SK-N-DZ (cell line): Measurements from ENCODE around the gene SLC6A6.

Source experiments
- DNase-seq: peaks from one replicate; pipeline ENCODE4 v3.0.0-alpha.2; 2015; ENCODE audit warnings: low spot score

Gene SLC6A6

DNA sequence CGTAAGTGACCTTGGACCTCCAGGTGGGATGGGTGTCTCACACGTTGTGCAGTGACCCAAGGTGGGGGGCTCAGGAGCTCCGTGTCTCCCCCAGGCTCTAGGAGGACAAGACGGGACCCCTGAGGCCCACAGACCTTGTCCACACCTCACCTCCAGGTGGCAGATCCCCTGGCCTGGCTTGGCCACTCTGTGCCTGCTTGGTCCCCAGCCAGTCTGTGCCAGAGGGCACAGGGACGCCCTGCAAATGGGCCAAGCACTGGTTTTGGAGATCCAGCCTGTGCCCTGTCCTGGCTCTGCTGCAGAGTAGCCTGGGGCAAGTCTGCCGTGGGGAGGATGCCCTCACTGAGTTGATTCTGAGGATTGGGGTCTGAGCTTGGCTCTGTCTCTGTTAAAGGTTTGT lies 14.0 kb downstream of the SLC6A6 start:
- no peak for DNase-seq

DNA sequence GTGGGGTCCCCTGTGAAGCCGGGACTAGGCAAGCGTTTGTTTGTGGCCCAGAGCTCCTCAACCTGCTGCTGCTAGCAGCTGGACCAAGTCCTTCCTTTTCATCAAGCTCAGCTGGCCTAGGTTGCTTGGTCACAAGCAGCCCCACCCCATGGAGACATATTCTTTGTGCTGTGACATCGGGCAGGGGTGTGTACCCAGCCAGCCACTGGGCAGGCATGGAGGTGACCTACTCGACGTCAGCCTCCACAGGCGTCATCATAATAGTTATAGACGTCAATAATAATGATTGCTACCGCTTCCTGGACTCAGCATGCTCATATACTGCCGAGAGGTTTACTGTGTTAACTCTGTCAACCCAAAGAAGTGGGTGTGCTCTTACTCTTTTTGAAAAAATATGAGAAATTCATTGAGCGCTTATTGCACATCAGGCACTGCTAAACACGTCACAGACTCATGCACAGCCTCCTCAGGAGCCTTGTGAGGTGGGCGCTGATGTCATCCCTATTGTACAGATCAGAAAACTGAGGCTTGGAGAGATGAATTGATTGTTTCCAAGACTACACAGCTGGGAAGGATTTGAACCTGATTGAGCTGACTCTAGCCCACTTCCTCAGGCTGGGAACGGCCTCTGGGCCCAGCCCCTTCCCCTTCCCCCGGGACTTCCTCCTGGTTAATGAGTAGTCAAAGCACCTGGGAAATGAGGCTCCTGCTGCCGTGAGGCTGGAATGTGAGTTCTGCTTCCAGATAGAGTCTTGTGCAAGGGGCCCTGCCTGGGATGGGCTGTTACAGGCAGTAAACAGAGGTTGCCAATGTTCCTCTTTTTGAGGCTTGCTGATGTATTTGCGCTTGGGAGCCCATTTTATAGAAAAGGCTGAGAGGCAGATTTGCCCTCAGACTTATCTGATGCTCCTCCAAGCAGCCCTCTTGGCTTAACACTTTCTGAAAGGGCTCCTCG lies 16.2 kb downstream of the SLC6A6 start:
- DNase-seq = no peak

GRCh38 chr3:14422016-14422963 lies 19.9 kb downstream of the SLC6A6 start:
- no peak for DNase-seq

DNA sequence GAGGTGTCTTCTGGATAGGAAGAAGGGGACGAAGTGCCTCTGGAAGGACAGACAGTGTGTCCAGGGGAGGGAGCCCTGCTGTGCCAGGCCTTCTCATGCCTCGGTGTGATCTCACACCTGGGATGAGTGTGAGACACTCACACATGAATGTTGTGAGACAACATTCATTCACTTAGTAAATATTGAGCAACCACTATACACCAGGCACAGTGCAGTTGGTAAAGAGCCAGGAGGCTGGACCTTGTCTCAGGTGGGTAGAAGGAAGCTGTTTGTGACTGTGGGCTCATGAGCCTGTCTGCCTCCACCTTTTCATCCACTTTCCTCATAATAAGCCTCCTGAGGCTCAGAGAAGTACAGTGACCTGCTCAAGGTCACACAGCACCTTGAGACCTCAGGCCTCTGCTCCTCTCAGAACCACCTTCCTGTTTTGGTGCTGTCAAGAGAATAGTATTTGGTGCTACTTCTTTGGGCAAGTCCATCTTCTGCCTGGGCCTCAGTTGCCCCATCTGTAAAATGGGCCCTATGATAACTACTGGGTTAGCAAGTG lies 20.9 kb downstream of the SLC6A6 start:
- no peak for DNase-seq

GRCh38 chr3:14423963-14424362 lies 21.6 kb downstream of the SLC6A6 start:
- no peak for DNase-seq

DNA sequence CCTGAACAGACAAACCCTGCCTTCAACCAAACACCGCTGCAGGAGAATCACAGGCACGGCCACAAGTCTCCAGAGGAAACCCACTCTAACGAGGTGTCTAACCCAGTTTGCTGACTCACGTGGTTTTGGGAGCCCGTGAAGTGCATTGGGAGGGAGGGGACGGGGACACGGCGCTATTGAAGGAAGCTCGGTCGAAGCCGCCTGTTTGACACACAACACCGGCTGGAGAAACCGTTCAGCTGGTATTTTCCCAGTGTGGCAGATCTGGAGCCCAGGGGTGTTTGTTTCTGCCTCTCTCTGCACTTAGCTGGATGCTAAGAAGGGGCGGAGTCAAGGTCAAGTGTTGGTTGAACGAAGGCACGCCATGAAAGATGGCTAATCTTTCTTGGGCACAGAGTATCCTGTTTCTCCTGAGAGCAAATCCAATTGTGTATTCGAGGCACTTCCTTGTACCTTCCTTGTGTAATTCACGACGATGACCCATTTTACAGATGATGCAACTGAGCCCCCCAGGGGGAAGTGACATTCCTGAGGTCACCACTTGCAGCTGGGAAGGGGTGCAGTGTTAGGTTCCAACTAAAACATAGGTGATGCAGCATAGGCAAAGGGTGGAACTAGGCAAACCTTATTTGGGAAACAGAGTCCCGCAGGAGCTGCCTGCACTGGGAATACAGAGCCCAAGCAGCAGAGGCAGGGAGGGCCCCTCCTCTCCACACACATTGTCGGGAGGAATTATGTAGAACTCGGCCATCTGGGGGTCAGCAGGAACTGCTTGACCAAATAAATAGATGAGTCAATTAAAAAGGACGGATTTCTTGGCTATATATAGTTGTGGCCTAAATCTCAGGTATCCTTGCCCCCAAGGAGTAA lies 22.5 kb downstream of the SLC6A6 start:
- no peak for DNase-seq

DNA sequence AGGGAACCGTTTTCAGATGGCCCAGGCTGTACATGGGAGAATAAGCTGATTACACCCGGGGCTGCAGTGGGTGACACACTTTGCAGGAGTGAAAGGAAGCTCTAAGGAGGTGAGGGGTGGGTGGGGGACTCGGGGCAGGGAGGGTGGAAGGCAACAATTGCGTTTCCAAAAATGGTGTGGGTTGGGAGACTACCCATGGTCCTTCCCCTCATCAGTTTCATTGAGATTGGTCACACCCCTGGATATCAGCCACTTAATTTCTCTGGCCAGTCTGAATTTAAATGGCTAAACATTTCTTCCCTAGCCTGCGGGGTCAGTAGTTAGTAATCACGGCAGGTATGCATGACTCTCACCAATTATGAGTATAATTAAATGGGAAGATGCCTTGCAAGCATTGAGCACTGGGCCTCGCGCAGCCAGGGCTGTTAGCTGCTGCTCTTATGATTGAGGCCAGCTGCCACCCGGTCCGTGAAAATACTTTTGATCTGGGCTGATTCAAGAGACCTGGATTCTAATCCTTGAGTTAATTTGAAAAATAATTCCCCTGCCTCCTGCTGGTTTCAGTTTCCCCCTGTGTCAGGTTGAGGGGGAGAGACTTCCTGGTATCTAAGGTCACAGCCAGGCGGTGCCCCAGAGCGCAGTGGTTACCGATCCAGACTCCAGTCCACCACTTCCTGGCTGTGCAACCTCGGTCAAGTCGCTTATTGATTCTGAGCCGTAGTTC lies 23.3 kb downstream of the SLC6A6 start:
- DNase-seq = no peak

GRCh38 chr3:14426305-14426620 lies 23.9 kb downstream of the SLC6A6 start:
- DNase-seq = no peak

DNA sequence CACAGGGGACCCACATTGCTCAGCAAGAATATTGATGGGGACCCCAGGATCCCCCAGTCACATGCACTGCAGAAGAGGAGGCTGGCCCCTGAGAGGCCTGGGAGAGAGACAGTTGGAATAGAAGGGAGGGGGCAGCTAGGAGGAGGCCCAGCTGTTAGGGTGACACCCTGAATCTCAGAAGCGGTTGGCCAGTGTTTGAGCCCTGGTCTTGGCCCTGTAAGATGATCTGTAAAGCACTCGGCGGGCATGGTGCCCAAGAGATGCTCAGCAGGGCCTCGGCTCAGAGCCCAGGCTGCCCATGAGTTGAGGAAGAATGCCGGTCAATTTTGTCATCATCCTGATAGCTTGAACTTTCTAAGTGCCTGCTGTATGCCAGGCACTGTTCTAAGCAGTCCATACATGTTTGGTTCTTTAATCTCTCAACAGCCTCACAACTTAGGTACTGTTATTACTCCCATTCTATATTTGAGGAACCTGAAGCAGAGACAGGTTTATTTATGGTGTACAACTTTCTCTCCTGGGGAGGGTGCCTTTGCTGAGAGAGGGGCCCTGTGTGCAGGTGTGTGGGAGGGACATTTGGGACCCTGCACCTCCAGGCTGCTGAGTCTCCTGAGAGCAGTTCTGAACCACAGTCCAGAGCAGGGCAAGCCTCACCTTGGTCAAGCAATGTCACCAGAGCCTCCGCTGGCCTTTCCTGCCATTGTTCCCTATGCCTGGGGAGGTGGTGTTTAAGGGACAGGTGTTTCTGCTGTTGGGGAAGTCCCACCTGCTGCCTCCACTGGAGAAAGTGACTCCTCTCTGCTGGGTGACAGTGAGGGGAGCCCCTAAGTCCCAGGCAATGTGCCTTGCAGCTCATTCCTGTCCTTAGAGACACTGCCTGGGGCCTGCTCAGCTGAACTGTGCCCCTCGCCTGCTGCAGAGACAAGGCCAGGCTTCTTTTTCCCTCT lies 26.0 kb downstream of the SLC6A6 start:
- no peak for DNase-seq

DNA sequence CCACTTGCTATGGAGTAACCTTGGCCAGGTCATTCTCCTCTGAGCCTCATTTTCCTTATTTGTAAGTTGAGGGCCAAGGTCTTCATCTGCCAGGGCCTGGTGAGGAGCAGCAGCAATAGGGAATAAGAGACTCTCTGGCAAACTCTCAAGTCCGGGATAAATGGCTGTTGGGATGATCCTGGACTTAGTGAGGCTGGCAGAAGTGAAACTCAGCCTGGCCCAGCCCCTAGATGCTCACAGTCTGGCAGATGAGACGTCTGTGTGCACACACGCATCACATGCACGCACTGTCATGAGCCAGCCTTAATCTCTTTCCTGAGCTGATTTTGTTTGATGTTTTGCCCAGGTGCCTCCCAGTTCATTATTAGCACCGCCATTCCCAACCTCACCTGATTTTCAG lies 26.8 kb downstream of the SLC6A6 start:
- DNase-seq = no peak

DNA sequence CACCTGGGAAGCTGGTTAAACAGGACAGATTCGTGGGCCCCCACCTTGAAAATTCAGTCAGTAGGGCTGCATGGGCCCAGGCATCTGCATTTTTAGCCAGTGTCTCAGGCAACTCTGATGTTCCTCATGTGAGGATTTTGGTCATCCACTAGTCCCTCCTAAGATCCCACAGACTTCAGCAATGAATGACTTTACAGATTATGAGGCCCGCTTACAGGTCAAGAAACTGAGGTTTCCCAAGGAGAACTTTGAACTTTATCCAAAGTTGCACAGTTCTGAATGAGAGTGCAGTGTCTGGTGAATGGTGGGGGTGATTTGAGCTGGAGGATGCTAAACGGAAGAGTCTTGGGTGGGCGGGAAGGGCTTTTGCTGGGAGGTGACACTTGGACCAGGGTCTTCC lies 27.2 kb downstream of the SLC6A6 start:
- no peak for DNase-seq

DNA sequence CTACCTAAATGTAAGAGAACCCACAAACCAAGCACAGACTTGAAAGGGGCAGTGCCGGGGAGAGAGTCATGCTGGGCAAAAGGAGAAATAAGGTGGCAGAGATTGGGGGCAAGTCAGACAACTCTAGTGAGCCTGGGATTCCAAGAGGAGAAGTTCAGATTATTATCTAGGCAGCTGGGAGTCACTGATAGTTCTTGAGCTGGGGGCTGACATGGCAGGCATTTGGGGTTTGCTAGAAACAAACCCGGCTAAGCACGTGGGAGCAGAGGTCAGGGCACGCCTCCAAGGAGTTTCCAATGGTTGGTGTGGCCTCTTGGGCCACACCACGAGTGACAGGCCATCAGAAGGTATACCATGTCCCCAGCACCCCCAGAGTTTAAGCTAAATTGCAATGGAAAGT lies 27.6 kb downstream of the SLC6A6 start:
- DNase-seq = no peak

DNA sequence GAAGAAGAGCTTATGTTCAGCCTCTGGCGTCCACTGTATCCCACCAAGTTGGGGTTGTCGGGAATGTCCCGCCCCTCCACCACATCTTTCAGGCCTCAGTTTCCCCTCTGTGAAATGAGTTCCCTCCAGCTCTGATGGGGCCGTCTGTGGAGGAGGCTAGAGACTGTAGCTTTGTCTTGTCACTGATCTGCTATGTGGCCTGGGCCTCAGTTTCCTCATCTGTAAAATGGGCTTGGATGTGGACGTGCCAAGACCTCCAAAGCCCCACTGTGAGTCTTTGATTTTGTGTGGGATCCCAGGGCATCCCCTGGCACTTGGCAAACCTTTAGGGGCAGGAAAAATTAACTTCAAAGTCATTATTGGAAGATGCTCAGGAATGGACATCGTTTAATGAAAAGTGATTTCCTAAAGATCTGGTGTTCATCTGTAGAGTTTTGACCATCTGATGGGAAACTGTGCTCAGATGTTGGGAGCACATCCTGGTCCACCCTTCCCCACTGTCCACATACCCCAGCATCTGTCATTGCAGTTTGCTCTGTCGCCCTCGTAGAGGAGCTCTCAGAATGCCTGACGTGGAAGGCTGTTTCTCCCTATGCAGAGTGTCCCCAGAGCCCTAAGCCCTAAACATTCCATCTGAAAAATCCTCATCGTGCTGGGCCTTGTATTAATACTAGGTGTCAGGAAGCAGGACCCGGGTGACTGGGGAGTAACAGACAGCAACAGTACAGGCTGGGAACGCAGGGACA lies 28.5 kb downstream of the SLC6A6 start:
- DNase-seq = no peak

DNA sequence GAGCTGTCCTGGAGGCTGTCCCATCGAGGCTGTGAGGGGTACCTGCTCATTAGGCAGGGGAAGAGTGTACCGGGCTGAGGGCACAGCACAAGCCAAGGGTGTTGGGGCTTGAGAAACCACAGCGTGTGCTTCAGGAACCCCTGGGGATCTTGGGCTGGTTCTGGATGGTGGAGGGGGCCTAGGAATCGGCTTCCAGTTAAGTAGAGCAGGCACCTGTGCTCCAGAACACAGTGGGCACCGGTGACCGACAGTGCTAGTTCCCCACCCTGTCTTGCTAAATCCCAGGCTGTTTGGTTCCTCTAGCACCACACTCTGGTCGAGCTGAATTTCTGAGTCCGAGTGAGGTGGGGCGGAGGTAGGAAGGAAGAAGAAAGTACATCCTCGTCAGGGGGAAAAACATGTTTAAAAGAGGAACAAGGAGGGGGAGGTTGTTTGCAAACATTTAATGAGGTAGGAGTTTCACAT lies 29.1 kb downstream of the SLC6A6 start:
- DNase-seq = no peak

- DNase-seq = no peak
These were observed 29.8 kb downstream of the SLC6A6 start for GRCh38 chr3:14431917-14432834.

DNA sequence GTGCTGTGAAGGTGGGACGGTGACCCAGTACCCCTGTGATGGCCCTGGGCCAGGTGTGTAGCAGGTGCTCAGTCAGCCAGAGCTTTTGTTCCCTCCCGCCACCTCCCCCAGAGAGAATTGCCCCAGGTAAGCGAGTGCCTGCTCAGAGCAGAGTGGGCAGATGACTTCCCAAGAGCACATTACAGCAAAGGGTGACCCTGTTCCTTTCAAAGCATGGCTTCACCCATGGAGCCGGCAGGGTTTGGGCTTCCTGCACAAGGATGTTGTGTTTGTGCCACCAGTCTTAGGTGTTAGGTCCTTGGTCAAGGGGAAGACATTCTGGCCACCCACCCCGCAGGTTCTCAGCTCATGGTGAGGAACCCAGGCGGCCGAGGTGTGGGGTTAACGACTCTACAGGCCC lies 30.7 kb downstream of the SLC6A6 start:
- no peak for DNase-seq

- DNase-seq = no peak
These were observed 31.7 kb downstream of the SLC6A6 start for GRCh38 chr3:14434126-14434497.
